VCaP (cell line): ENCODE results near the gene CD53.
"Not testable (repeated sequence)": the region's sequence is repeated elsewhere in the genome, so short reads cannot be mapped to it uniquely, and the experiment has no call there.

Experiments used
- H3K27ac ChIP-seq: fragments of 450-650 bp; 2 replicates; pipeline ENCODE4 v1.5.1; 2017
- TF ChIP-seq, protein P1 (sequence below): fragments of 450-650 bp; conservative IDR thresholded peaks from 2 replicates; pipeline ENCODE4 v1.5.1; 2017; ENCODE audit warnings: mild to moderate bottlenecking, moderate library complexity

Gene CD53, protein sequence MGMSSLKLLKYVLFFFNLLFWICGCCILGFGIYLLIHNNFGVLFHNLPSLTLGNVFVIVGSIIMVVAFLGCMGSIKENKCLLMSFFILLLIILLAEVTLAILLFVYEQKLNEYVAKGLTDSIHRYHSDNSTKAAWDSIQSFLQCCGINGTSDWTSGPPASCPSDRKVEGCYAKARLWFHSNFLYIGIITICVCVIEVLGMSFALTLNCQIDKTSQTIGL

GRCh38 chr1:110872745-110873720 is at the start of gene CD53:
TSS of gene CD53 (plus strand) at chr1:110873148. CDS start at chr1:110891409, 18,261 bp downstream.
- no peak within 1 kb of the TSS for H3K27ac ChIP-seq

DNA sequence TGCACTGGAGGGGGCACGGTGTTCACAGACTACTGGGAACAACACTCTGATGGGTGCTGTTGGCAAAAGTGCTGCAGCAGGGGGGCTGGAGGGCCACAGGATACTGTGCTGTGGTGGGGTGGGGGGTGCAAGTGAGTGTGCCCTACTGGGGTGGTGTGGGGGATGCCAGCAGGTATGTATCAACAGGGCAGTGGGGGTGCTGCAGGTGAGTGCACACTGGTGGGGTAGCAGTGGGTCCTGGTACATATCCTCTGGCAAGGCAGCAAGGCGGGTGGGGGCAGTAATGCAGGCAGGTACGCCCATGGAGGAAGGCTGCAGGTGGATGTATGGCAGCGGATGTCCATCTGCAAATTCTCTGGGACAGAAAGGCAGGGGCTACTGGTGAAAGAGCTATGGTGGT is 48.8 kb upstream of the CD53 start:
- TF ChIP-seq, protein P1, sequence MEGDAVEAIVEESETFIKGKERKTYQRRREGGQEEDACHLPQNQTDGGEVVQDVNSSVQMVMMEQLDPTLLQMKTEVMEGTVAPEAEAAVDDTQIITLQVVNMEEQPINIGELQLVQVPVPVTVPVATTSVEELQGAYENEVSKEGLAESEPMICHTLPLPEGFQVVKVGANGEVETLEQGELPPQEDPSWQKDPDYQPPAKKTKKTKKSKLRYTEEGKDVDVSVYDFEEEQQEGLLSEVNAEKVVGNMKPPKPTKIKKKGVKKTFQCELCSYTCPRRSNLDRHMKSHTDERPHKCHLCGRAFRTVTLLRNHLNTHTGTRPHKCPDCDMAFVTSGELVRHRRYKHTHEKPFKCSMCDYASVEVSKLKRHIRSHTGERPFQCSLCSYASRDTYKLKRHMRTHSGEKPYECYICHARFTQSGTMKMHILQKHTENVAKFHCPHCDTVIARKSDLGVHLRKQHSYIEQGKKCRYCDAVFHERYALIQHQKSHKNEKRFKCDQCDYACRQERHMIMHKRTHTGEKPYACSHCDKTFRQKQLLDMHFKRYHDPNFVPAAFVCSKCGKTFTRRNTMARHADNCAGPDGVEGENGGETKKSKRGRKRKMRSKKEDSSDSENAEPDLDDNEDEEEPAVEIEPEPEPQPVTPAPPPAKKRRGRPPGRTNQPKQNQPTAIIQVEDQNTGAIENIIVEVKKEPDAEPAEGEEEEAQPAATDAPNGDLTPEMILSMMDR: no peak
- H3K27ac ChIP-seq: no peak overlapping the region

More at GRCh38 chr1:110872745-110873720, at the start of gene CD53:
- TF ChIP-seq, protein P1: no peak

DNA sequence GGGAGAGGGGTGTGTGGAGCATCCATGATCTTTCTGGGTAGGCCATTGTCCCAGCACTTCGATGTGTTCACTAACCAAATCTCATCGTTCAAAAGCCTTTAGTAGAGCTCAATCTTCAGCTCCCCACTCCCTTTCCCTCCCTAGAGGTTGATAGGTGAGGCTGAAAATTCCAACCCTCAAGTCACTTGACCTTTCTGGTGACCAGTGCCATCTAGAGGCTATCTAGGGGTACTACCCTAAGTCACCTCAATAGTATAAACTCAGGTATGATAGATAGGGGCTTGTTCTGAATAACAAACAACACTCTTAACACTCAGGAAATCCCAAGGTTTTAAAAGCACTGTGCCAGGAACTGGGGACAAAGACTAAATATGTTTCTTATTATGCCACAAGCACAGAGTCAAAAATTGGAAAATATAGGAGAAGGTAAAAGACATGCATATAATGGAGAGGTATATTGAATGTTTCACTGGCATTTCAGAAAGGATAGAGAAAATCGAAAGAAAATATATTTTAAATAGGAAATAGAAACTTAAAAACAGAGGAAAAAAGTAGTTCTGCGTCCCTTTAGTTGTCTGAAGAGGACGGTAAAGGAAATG is 42.9 kb upstream of the CD53 start:
- no peak overlapping the region for H3K27ac ChIP-seq
- TF ChIP-seq, protein P1: peak; percentile 84

- not testable (repeated sequence) for H3K27ac ChIP-seq
These were observed 39.2 kb upstream of the CD53 start for GRCh38 chr1:110833779-110834178.

DNA sequence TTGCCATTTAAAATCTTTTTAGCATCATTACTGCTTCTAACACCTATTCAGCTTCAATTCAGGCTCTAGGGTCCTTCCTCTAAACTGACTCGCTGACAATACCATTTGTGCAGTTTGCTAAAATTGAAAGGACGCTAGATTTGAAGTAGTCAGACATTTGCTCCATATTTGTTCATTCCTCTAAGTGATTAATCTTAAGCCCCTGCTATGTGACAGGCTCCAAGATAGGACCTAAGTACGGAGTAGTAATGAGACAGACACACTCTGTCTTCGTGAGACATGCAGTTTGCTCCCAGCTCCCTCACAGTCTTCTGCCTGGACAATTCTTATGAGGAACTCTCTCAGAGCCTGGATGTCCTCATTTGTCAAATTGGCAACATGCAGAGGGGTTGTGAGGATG is 26.1 kb upstream of the CD53 start:
- TF ChIP-seq, protein P1: no peak
- H3K27ac ChIP-seq: no peak overlapping the region

DNA sequence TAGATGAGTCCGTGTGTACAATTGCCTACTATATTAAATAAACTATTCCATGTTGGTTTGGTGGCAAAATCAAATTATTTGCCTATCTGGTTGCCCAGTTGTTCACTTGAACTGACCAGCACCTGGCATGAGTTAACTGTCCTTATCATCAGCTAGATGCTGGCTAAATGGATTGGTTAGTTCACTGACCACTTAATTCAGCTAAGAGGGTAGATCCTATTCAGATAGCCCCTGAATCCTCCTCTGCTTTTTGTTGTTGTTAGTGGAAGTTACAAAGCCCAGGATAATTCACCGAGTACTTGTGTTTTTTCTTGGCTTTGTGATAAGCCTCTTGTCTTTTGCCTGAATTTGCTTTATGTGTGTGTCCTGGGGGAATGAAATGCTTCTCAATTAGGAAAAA is 22.8 kb upstream of the CD53 start:
- TF ChIP-seq, protein P1: no peak
- H3K27ac ChIP-seq: no peak overlapping the region

GRCh38 chr1:110850627-110851026 is 22.3 kb upstream of the CD53 start:
- TF ChIP-seq, protein P1: no peak

More at GRCh38 chr1:110850627-110851026, 22.3 kb upstream of the CD53 start:
- H3K27ac ChIP-seq: no peak overlapping the region
